Left ventricle myocardium inferior (tissue), 1 donor: Measurements from ENCODE around the gene SHH. TPM values are rescaled to one million over a fixed set of nuclear protein-coding genes. Genes with fewer than 3 reads are reported as not detected.

Source experiments
- DNase-seq: peaks from one replicate; pipeline ENCODE4 v3.0.0-alpha.2; 2020
- H3K27ac ChIP-seq: fragments of 200-600 bp; replicated peaks from 2 replicates; pipeline ENCODE4 v1.8.0; 2021
- H3K27me3 ChIP-seq: fragments of 200-600 bp; 2 replicates; pipeline ENCODE4 v1.8.0; 2021; ENCODE audit warnings: low read depth
- H3K36me3 ChIP-seq: fragments of 200-600 bp; 2 replicates; pipeline ENCODE4 v1.8.0; 2021
- H3K4me1 ChIP-seq: fragments of 200-600 bp; 2 replicates; pipeline ENCODE4 v1.8.0; 2021
- H3K4me3 ChIP-seq: fragments of 200-600 bp; 2 replicates; pipeline ENCODE4 v1.8.0; 2021; ENCODE audit warnings: mild to moderate bottlenecking, moderate library complexity
- H3K9me3 ChIP-seq: fragments of 200-600 bp; replicated peaks from 2 replicates; pipeline ENCODE4 v1.8.0; 2021
- CTCF ChIP-seq: fragments of 200-600 bp; IDR thresholded peaks from 2 replicates; pipeline ENCODE4 v1.8.0; 2021; ENCODE audit warnings: antibody characterized with exemption, mild to moderate bottlenecking, borderline replicate concordance
- intact Hi-C: fragments of 100-400 bp; cut with micrococcal nuclease; formaldehyde crosslinking; loops from one replicate; pipeline ENCODE4 v1.11.0; 2022
- total RNA-seq: library from RNA; stranded (reverse); fragmentation: NEBNext Ultra II Directional; extraction: Animal tissue kit (Norgen Biotek cat#: 25700); gene quantifications from one replicate; pipeline ENCODE4 v1.2.1, GENCODE V29; 2021
- donor health status: DM: no; HTN: yes; CAD: no; lungs with severe emphysema.

Gene SHH
- total RNA-seq, 1 donor from 2014 or later: not detected

- Histone ChIP-seq H3K9me3 (no peaks in the 10 kb centered on the region), H3K4me3 (no peak overlapping the region), H3K36me3 (peaks cover 68% of the 10 kb centered on the region), H3K27ac (no peak overlapping the region), H3K4me1 (peaks cover 28% of the 10 kb centered on the region), H3K27me3 (no peaks in the 10 kb centered on the region)
- intact Hi-C loops: no loop called here
- DNase-seq: no peak
- no peak for TF ChIP-seq CTCF
Measured at GRCh38 chr7:155766966-155767916, 45.0 kb downstream of the SHH start.

GRCh38 chr7:155766386-155766785 lies 45.9 kb downstream of the SHH start:
- H3K9me3 ChIP-seq: no peaks in the 10 kb centered on the region
- TF ChIP-seq CTCF: no peak
- no peak for DNase-seq
- intact Hi-C loops: no loop called here
- H3K27ac ChIP-seq: no peak overlapping the region
- H3K36me3 ChIP-seq: peaks cover 60% of the 10 kb centered on the region
- H3K4me3 ChIP-seq: no peak overlapping the region
- peaks cover 35% of the 10 kb centered on the region for H3K4me1 ChIP-seq
- no peaks in the 10 kb centered on the region for H3K27me3 ChIP-seq

GRCh38 chr7:155765458-155765857 lies 46.8 kb downstream of the SHH start:
- Histone ChIP-seq H3K4me1 (peaks cover 44% of the 10 kb centered on the region), H3K27me3 (no peaks in the 10 kb centered on the region), H3K36me3 (peaks cover 53% of the 10 kb centered on the region), H3K27ac (no peak overlapping the region), H3K9me3 (no peaks in the 10 kb centered on the region), H3K4me3 (no peak overlapping the region)
- no peak for TF ChIP-seq CTCF
- intact Hi-C loops: no loop called here
- no peak for DNase-seq

- H3K27me3 ChIP-seq: no peaks in the 10 kb centered on the region
- no peaks in the 10 kb centered on the region for H3K9me3 ChIP-seq
- no peak for DNase-seq
- intact Hi-C loops: no loop called here
- H3K36me3 ChIP-seq: peaks cover 50% of the 10 kb centered on the region
- peak overlapping the region; percentile 21 for H3K4me3 ChIP-seq
- H3K27ac ChIP-seq: peak overlapping the region; percentile 69
- H3K4me1 ChIP-seq: peaks cover 53% of the 10 kb centered on the region
- no peak for TF ChIP-seq CTCF
Measured at GRCh38 chr7:155764438-155764793, 47.8 kb downstream of the SHH start.

- TF ChIP-seq CTCF: no peak
- H3K27me3 ChIP-seq: no peaks in the 10 kb centered on the region
- intact Hi-C loops: no loop called here
- H3K9me3 ChIP-seq: no peaks in the 10 kb centered on the region
- no peak for DNase-seq
- H3K4me3 ChIP-seq: peak overlapping the region; percentile 21
- H3K27ac ChIP-seq: peak overlapping the region; percentile 69
- peaks cover 53% of the 10 kb centered on the region for H3K4me1 ChIP-seq
- H3K36me3 ChIP-seq: peaks cover 46% of the 10 kb centered on the region
Measured at GRCh38 chr7:155763691-155764437, 48.4 kb downstream of the SHH start.
